Measurements from ENCODE around the gene TCEA2.

TCEA2 gene

DNA sequence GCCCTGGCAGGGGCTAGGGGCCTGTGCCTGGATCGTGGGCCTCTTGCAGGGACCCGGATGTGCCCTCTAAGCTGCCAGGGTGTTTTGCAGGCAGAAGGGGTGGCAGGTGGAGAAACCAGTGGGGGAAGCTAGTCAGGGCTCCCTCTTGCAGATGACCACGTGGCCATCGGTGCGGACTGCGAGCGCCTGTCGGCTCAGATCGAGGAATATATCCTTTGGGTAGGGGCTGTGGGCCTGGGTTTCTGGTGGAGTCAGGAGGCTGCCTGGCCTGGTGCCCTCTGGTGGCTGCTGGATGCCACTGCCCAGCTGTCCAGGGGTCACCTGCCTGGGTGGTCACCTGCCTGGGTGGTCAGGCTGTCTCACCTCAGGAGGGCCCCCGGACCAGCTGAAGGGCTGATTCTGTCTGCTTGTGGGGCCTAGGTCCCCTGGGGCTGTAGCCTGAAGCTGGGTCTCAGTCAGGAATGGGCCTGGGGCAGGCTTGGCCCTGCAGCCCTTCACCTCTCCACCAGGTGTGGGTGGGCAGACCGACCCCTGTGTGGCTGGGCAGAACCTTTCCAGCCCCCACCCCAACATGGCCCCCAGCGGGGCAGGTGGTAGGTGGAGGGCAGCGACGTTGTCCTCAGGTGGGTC, 6.7 kb downstream of the TCEA2 start:
- DNase-seq (ENCODE audit: insufficient read length, low spot score) (peak; percentile 87), FAIRE-seq (no peak)
- TF ChIP-seq, protein P1, sequence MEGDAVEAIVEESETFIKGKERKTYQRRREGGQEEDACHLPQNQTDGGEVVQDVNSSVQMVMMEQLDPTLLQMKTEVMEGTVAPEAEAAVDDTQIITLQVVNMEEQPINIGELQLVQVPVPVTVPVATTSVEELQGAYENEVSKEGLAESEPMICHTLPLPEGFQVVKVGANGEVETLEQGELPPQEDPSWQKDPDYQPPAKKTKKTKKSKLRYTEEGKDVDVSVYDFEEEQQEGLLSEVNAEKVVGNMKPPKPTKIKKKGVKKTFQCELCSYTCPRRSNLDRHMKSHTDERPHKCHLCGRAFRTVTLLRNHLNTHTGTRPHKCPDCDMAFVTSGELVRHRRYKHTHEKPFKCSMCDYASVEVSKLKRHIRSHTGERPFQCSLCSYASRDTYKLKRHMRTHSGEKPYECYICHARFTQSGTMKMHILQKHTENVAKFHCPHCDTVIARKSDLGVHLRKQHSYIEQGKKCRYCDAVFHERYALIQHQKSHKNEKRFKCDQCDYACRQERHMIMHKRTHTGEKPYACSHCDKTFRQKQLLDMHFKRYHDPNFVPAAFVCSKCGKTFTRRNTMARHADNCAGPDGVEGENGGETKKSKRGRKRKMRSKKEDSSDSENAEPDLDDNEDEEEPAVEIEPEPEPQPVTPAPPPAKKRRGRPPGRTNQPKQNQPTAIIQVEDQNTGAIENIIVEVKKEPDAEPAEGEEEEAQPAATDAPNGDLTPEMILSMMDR (IDR thresholded peaks at IDR 0.05; ENCODE audit: insufficient read depth, missing control alignments), result peak; percentile 45

DNA sequence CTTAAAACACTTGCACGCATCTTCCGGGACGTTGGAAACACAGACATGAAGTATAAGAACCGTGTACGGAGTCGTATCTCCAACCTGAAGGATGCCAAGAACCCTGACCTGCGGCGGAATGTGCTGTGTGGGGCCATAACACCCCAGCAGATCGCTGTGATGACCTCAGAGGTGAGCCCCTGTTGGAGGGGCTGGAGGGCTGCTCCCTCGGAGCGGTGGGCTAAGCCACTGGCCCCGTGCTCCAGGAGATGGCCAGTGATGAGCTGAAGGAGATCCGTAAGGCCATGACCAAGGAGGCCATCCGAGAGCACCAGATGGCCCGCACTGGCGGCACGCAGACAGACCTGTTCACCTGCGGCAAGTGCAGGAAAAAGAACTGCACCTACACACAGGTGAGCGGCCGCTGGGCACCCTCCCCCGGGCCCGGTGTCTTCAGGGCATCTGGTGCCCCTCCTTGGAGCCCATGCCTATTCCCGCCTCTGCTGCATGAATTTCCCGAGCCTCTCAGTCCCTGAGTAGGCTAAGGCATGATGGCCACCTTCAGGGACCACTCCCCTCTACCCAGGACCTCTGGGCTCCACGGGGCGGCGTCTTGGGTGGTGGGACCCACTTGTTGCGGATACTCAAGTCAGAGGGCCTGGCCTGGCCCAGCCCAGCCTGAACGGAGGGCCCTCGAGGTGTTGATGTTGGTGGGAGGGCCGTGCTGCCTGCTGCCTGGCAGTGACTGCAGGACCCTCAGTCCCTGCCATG, 7.4 kb downstream of the TCEA2 start:
- FAIRE-seq (no peak), DNase-seq (ENCODE audit: insufficient read length, low spot score) (no peak)
- TF ChIP-seq, protein P1 (IDR thresholded peaks at IDR 0.05; ENCODE audit: insufficient read depth, missing control alignments), result no peak

DNA sequence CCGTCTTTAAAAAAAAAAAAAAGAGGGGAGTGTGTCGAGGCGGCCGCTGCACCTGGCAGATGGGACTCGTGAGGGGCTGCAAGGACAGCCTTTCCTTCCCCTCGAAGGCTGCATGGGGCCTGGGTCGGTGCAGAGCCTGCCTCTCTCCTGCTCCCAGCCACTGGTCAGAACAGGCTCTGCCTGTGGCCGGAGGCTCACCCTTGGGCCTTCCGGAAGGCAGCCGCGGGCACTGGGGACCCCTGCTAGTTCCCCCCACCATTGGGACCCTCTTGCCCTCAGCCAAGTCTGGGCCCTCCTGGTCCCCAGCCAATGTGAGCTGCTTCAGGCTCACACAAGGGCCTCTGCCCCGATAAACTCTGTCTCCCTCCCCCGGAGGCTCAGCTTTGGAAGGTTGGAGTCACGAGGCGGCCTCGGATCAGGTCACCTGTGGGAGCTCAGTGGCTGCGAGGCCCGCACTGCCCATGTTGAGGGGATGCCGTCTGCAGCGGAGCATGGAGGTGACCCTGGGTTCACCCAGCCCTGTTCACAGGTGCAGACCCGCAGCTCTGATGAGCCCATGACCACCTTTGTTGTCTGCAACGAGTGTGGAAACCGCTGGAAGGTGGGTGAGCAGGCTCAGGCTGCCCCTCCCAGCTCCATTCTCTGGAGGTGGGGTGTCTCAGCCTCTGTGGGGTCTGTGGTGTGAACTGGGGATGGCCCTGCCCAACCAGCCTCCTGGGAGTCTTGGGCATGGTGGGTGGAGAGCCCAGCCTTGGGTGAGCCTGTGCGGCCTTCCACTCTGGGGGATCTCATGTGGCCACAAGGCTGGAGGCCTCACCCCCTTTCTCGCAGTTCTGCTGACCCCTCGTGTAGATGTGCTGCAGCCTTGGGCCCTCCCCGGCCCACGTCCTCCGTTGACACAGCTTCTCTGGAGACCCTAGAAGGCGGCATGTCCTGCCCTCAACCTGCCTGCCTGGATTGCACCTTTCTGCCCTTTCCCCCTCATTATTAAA, 8.6 kb downstream of the TCEA2 start:
- no peak for FAIRE-seq
- no peak for DNase-seq (ENCODE audit: insufficient read length, low spot score)
- TF ChIP-seq, protein P1 (IDR thresholded peaks at IDR 0.05; ENCODE audit: insufficient read depth, missing control alignments), result no peak

DNA sequence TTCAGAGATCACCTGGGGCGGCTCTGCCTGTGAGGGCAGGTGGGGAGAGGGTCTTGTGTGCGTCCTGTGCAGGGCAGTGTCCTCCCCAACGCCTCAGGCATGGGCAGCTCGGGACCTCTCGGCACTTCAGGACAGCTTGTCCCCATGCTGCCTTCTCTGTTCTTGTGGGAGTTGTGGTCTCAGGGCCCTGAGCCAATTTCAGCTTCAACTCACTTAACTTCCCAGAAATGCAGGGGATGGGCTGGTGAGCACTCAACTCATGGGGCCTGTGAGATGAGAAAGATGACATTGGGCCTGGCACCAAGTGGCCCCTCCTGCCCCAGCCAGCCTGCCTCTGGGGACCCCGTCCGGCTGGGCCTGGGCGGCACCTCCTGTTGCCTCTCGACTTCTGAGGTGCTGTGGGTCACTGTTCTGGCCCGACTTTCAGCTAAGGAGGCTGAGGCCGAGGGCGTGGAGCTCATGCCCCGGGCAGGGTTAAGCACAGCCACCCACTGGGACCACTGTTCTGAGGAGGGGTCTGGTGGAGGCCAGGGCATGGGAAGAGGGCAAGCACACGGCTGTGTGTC, 9.6 kb downstream of the TCEA2 start:
- no peak for DNase-seq (ENCODE audit: insufficient read length, low spot score)
- TF ChIP-seq, protein P1 (IDR thresholded peaks at IDR 0.05; ENCODE audit: insufficient read depth, missing control alignments), result no peak
- no peak for FAIRE-seq

DNA sequence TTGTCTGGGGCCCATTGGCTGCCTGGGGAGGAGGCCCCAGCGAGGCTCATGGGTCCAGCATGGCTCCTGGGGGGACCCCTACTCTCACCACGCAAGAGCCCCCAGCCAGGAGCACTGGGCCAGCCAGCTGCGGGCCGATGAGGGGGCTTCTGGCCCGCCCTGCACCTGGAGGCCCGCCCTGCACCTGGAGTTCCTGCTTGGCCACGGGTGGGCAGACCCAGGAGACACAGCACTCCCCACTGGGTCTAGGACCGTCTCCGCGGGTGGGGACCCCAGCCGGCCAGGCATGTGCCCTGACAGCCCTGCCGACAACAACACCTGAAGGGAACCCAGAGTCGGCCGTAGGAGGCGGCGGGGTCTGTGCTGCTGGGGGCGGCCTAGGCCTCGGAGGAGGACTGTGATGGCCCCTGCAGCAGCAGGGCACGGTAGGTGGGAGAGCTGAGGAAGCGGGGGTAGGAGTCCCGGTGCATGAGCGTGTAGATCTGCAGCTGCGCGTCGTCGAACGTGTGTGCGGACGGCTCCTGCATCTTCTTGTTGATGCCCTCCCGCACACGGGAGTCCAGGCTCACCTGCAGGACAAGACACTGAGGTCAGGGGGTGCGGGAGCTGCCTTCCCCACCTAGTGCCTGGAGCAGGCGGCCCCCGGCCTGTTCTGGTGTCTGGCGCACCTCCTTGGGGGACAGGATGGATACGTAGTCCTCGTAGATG, 10.6 kb downstream of the TCEA2 start:
- DNase-seq (ENCODE audit: insufficient read length, low spot score), result no peak
- no peak for FAIRE-seq
- TF ChIP-seq, protein P1 (IDR thresholded peaks at IDR 0.05; ENCODE audit: insufficient read depth, missing control alignments), result no peak

DNA sequence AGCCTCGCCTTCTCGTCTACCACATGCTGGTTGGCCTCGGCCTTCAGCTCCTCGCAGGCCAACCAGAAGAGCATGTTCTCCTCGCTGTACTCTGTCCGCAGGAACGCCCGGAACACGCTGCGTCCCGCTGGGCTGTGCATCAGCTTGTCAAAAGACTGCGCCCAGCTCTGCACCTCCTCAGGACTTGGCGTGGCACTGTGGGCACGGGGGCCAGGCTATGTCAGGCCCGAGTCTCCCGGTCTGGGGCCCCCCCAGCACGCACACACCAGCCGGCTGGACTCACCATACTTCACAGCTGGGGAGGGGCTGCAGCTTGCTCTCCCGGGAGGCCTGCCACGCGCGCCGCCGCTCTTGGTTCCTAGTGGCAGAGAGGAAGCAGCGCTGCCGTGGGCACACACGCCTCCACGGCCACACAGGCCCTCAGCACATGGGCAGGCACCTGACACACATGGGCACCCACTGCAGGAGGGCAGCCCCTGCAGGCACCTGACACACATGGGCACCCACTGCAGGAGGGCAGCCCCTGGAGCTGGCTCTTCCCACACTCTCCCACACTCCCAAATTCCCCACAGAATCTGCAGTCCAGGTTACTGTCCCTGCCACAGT, 11.3 kb downstream of the TCEA2 start:
- FAIRE-seq, result no peak
- TF ChIP-seq, protein P1 (IDR thresholded peaks at IDR 0.05; ENCODE audit: insufficient read depth, missing control alignments), result no peak
- no peak for DNase-seq (ENCODE audit: insufficient read length, low spot score)

Measured in D721Med (cell line).